NCI-H1694 (cell line): ENCODE results near the gene NFIA.
A peak's percentile ranks its signal among the peaks of the same experiment; 100 is the strongest.
"Not testable (repeated sequence)": the region's sequence is repeated elsewhere in the genome, so short reads cannot be mapped to it uniquely, and the experiment has no call there.

Experiments used
- DNase-seq: peaks from one replicate; lab custom pipeline; 2025; lab: John Stamatoyannopoulos, UW

NFIA gene

GRCh38 chr1:61102041-61102440, 19.7 kb downstream of the NFIA start:
- no peak for DNase-seq

DNA sequence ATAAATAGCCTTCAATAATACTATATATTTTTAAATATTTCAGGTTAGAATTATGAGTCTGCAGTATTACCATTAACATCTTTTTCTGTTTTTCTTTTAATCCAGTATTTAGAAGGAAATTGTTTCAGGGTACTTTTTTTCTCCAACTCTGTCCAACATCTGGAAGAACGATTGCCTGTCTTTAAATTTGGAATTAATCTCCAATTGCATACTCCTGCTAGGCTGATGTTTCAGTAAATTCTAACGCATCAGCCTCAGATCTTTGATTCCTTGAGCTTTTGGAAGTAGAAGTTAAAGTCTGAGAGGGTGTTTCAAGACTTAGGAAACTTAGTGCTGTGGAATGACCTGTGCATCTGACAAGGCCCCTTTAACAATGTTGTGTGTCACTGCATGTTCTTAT, 20.3 kb downstream of the NFIA start:
- DNase-seq: no peak

DNA sequence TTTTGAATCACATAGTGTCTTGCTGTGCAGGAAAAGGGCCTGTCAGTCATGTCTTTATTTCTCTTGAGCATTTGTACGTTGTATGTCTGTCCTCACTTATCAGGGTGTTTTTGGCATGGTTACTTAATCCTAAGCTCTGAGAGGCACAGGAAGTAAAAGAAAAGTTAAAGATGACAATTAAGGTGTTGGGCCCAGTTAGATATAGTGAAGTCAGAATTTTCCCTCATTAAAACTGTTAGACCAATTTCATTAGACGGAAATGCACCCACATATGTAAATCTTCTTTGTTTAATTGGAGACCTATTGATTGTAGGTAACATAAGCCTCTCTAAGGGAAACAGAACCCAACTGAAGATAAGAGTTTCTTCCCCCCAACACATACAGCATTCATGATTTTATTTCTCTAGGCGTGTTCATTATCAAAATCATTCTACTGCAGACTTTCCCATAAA, 21.9 kb downstream of the NFIA start:
- DNase-seq: no peak

DNA sequence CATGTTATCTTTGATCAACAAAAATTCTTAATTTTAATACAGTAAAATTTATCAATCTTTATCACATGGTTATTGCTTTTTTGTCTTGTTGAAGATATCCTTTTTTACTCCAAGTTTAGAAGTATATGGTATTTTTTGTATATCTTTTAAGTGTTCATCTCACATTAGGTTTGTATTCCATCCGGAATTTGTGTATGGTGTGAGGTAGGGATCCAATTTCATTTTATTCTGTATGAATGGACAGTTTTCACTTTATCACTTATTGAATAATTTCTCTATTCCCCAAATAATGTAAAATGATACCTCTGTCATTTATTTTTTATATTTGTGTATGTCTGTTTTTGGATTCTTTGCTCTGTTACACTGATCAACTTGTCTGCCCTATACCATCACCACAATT, 25.3 kb downstream of the NFIA start:
- no peak for DNase-seq

- DNase-seq: no peak
These were observed 26.8 kb downstream of the NFIA start for GRCh38 chr1:61109158-61109557.

DNA sequence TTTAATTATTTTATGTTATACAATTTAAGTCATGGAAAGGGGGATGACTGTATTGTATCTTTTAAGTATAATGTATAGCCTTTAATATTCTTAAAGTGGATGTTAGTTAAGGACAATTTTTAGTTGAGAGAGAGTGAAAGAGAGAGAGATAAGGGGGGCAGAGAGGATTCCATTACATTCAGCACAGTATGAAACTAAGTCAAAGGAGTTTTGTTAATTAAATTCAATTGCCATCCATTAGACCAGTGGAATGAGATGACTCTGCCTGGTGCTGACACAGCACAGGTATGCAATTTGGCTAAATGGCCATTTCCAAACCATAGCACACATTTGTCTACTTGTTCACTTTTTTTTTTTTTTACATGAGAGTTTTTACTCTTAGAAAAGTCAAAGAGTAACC, 27.5 kb downstream of the NFIA start:
- DNase-seq: no peak

DNA sequence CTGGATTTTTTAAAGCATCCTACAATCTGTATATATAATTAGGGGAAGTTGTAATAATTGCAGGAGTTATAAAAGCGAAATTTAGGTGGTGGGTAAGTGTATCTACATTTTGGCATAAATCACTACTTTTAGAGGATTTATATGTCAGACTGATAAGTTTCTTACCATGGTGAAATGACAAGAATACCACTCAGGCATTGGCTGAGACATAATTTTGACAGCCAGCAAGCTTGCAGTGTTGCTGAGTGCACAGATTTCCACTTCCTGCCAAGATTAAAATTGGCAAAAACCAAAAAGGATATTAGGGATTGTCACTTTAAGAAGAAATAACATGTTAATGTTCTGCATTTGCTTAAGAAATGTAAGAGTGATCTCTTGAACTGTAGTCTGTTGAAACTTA, 28.2 kb downstream of the NFIA start:
- no peak for DNase-seq

GRCh38 chr1:61111084-61112004, 29.0 kb downstream of the NFIA start:
- no peak for DNase-seq

- DNase-seq: no peak
These were observed 32.0 kb downstream of the NFIA start for GRCh38 chr1:61114178-61114870.

DNA sequence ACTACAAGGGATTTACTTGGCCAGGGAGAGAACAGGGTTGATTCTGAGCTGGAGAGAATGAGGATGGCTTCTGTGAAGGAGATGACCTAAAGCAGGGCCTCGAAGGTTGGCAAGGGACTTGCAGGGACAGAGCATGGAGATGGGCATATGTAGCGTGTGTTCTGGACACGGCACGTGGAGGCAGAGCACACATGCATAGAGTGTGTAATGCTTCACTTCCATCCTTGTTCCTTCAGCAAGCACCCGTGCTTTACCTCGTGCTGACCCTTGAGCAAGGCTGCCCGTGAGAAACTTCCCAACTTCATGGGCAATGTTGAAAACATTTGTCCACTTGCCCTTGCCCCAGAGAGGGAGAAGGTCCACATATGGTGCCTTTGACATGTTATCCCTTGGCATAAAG, 33.1 kb downstream of the NFIA start:
- DNase-seq: no peak

GRCh38 chr1:61116421-61116820, 34.1 kb downstream of the NFIA start:
- no peak for DNase-seq

DNA sequence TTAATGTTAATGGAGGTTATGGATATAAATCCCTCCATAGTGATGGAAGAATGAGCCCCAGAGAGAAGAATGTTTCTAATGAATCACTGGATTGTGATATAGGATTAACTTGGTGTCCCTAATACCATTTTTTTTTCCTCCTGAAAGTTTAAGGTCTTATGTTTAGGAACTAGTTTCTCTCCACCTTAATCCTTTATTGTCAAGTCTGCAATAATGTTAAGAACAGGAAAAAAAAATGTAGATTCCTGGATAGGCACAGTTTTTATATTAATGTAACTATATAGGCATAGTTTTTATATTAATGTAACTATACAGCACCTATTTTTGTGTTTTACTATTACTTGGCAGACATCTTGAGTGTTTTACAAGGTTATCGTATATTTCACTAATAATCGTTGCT, 34.9 kb downstream of the NFIA start:
- DNase-seq: no peak

GRCh38 chr1:61119085-61119484, 36.7 kb downstream of the NFIA start:
- DNase-seq: no peak

GRCh38 chr1:61120246-61120840, 38.0 kb downstream of the NFIA start:
- DNase-seq: no peak

DNA sequence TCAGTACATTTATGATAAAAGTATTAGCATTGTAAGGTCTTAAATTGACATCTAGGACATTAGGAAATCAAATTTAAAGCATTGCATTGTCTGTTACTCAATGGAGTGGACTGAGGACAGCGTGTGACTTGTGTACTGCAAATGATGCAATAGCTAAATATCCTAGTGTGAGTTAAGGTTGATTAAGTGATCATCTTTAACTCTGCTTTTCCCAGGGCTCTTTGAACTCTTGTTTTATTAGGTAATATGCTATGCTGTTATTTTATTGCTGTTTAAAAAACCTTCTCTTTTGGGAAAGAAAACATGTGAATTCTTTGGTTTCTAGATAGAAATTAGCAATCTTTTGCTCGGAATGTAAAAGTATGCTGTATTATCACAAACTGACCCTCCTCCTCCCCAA, 38.6 kb downstream of the NFIA start:
- DNase-seq: no peak

DNA sequence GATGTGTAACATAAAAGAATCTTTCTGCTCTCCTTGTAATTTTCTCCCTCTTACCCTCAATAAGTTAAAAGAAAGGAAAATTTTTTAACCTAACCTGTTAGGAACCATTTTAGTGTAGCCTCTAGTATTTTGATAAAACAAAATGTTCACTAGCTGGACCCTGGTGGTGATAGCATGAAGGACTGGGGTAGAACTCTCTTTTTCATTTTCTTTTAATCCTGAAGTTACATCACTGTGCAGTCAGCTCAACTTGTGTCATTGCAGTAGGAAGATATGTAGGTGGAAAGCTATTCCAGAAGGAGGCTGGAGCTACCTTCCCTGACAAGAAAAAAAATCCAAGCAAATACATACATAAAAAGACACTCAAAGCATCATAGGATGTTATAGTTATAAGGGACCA, 39.3 kb downstream of the NFIA start:
- no peak for DNase-seq

- DNase-seq: no peak
These were observed 40.0 kb downstream of the NFIA start for GRCh38 chr1:61122389-61122788.

GRCh38 chr1:61123326-61123725, 41.0 kb downstream of the NFIA start:
- peak; percentile 81 for DNase-seq

GRCh38 chr1:61124078-61124477, 41.7 kb downstream of the NFIA start:
- DNase-seq: peak; percentile 24

GRCh38 chr1:61124696-61125095, 42.3 kb downstream of the NFIA start:
- peak; percentile 74 for DNase-seq

- DNase-seq: no peak
These were observed 42.9 kb downstream of the NFIA start for GRCh38 chr1:61125263-61125662.

DNA sequence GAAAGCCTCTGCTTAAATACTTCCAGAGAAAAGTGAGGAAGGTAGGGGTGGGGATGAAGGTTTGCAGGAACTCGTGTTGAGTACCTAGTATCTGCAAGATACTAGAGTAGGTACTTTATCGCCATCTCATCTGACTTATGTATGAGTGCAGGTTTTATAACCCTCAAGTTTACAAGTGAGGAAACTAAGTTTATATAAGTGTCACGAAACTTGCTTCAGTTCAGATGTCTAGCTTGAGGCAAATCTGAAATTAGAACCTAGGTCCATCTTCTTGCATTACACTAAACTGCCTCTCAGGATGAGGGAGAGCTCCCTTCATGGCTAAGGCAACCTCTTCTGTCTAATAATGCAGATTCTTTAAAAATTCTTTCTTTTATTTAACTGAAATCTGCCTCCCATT, 43.5 kb downstream of the NFIA start:
- DNase-seq: no peak

- DNase-seq: not testable (repeated sequence)
These were observed 44.5 kb downstream of the NFIA start for GRCh38 chr1:61126843-61127242.
